HG02981 (cell line): Measurements from ENCODE around the gene FARP2.
A peak's percentile ranks its signal among the peaks of the same experiment; 100 is the strongest.

Source experiments
- ATAC-seq: cut with Tn5 transposase; IDR thresholded peaks from one replicate; pipeline ENCODE4 v1.9.1; 2021; ENCODE audit warnings: mild to moderate bottlenecking, moderate library complexity; ENCODE audit not compliant: unreplicated experiment

Gene FARP2

DNA sequence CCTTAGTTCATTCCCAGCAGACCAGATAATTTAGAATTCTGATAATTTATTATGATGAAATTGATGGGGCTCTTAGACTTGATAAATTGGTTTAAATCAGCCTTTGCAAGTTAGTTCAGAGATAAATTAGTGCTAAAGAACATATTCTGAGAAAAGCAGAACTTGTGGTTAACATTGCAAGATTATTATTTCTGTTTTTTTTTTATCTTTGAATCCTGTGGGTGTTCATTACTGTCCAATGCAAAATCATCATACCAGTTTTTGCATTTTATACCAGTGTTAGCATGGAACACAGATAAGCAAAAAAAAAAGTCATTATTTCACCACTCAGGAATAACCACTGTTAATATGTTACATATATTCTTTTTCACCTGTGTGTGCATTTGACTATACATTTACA is 31.3 kb upstream of the FARP2 start:
- ATAC-seq, result no peak

DNA sequence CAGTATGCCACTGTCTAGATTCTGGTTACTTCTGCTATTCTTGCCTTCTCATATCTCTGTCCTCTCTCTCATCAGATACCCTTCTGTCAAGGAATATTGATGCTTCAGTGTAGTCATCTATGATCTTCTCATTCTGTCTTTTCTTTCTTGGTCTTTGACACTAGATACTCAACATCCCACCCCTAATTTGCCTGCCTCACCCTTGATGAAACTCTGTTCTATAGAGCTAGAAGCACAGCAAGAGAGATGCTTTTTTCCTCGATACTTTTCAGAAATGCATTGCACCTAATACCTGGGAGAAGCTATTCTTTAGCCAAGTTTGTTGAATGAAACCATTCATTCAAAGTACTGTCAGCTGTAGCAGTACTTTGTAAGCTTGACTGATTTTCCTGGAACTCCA is 30.8 kb upstream of the FARP2 start:
- ATAC-seq, result no peak

DNA sequence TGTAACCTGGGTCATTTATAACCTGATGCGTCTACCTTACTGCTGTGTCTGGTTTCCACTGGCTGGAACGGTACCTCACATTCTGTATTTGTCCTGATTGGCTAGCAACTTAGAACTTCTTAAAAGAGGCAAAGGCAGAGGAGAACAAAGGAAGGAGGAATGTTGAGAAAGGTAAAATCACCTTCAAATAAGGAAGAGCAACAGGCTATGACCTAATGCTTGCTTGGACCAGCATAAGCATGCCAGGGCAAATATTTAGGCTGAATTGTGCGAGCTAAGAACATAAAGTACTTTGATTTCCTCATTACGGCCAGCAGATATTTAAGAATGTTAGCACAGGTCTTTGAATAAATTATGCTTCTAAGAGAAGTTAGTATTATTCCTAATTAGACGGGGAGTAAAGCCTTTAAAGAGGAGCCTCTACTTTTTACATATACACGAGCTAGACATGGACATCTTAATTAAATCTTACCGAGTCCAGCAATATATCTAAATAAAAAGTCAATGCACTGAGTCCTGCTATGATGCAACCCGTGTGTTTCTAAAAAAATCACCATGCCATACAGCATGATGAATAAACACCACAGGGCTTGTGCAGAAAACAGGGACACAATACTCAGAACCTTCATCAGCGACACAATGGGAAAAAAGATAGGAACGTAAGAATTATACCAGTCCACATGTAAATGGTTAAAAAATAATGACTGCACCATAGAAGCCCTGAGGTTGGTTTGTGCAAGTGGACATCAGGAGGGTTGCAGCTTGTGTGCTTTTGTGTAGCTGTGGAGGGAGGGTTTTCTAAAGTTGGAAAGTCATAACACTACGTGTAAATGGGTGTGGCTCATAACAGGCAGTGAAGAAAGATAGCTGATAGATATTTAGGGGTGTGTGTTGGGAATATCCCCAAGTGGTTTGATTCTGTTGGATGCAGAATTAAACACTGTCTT is 26.1 kb upstream of the FARP2 start:
- ATAC-seq, result no peak

DNA sequence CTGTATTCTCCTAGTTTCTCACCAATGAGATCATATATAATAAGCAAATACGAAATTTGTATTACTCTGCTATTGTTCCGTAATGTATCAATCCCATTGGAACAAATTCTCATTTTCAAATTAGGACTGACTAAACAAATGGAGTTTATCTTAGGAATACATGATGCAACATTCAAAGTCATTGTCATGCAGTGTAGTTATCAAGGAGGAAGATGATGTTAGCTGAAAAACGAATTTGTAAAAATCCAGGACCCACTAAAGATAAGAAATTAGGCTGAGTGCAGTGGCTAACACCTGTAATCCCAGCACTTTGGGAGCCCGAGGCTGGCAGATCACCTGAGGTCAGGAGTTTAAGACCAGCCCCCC is 25.5 kb upstream of the FARP2 start:
- ATAC-seq, result no peak

DNA sequence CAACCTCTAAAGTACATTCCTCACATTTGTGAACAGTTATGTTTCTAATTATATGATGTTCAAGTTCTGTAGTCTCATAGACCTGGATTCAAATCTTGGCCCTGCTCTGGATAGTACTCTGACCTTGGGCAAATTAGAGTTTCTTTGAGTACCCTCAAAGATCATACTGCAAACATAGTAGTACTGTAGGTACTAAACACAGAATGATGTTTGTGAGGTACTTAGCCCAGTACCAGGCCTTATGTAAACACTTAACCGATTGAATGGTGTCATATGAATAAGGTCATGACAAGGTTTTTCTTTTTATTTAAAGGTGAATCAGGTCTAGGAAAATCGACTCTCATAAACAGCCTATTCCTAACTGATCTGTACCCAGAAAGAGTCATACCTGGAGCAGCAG is 21.3 kb upstream of the FARP2 start:
- ATAC-seq, result no peak

DNA sequence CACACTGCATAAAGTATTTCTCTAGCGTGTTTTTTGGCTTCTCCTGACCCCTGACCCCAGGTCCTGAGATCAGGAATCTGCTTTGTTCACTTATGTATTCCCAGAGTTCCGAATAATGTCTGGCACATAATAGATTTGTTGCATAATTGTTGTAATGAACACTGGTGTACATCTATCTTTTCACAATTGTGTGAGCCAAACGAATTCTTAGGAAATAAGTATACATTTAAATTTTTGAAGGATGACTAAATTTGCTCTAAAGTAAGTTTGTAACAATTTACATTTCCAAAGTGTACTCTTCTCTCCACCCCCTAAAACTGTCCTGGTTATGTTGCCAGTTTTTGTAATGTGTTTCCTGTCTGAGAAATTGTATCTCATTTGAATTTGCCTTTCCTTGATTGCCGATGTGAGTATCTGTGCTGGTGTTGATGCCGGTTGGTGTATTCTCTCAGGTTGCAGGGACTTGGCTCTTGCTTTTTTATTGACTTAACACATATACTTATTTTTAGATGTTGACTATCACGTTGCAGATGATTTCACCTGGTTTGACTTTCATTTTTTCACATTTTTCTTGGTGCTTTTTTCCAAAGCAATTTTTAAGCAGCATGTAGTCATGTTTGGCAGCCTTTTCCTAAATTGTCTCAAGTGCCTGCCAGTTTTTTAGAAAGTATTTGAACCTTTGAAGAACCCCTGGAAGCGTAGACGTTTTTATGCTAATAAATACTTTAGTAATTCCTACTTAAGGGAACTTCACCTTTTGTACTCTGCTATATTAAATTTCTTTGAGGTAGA is 16.1 kb upstream of the FARP2 start:
- no peak for ATAC-seq

DNA sequence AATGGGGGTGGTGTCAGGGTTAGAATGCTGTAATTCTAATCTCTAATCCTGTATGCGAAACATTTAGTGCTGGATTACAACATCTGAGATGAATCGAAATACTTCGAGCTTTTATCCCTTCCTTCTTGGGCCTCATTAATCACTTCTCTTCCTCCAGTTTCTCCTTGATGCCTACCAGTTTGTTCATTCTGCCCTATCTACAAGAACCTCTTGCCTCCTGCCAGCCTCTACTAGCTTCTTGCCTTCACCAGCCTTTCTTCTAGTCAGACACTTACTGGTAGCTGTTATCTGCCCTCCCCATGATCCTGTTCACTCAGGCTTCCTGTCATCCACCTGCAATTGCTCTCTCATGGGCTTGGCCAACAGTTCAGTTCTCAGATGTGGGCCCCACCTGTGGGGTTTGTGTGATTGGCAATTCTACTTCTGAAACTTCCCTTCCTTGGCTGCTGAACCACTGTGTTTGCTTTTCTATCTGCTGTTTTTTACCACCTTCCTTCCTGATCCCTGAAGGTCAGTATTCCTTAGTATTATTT is 15.4 kb upstream of the FARP2 start:
- ATAC-seq, result no peak

DNA sequence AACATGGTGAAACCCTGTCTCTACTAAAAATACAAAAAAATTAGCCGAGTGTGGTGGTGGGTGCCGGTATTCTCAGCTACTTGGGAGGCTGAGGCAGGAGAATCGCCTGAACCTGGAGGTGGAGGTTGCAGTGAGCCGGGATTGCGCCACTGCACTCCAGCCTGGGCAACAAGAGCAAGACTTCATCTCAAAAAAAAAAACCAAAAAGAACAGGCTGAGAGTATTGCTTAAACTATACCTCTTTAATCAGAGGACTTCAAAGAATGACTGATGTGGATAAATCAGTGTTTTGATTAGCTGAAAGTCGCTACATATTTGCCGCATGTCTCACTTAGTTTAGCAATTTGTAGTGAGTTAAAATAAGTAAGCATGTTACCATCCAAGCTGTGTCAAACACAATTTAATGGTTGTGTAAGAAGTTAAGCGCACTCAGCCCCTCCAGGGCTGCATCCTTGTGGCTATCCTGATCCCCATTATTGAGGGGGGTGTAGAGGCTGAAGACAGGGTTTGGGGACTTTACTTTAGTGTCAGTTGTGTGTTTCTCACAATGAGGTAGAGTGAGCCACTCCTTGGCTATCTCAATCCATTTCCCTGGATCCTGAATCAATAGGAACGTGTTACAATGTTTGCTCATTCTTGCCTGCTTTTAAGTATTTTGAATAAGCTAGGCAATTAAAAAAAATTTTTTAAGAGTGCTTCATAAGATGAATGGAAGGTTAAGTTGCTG is 11.0 kb upstream of the FARP2 start:
- ATAC-seq, result no peak

DNA sequence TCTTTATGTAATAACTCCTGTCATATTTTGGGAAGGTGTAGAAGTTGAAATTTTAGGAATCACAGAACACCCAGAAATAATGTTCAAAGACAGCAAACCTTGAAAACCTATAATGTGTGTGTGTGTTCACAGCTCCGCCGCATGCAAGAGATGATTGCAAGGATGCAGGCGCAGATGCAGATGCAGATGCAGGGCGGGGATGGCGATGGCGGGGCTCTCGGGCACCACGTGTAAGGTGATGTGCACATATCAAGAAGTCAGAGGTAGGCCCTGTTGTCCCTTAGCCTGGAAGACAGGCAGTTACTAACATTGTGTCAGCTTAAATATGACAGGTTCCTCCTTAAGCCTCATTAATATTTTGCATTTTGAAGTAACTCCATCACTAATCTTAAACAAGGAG is 6.1 kb upstream of the FARP2 start:
- ATAC-seq, result no peak

DNA sequence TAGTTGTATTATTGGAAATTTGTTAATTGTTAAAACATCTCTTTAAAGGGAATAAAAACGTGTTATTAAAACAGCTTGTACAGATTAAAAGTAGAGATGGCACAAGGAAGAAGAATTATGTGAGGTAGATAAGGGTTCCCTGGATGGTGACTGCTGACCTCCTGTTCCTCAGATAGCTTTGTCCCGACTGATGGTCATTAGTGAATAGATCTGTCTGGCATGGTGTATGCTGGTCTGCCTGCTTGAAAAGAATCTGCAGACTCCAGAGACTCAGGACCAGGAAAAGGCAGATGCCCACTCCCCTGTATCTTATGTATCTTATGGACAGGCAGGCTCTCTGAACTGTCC is 5.6 kb upstream of the FARP2 start:
- no peak for ATAC-seq

DNA sequence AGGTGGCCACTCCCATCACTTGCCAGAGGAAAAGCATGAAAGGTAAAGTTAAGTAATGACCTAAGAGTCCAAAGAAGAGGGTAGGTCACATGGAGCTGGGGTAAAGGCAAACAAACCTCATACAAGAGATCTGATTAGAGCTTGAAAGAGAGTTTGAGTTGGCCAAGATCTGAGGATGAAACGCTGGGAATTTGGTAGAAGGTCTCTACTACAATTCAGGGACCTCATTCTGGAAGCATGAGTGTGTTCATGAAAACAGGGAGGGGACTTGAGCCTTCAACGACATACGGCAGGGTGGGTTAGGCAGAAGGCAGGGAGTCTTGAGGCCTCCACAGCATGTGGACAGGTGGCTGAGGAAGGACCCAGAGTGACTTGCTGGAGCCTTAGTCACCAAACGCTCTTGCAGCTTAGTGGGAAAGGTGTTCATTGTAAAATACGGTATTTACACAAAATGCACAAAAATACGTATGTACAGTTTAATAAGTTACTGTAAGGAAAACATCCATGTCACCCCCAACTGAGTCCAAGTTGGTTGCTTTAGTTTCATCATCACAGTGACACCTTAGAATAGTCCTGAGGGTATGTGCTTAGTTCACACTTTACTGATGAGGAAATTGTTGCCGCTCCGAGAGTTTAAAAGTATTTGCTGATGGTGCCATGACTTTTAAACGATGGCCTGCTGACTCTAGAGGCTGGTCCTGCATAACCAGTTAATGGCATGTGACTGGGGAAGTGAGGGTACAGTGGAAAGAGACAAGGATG is 5.0 kb upstream of the FARP2 start:
- ATAC-seq, result no peak

DNA sequence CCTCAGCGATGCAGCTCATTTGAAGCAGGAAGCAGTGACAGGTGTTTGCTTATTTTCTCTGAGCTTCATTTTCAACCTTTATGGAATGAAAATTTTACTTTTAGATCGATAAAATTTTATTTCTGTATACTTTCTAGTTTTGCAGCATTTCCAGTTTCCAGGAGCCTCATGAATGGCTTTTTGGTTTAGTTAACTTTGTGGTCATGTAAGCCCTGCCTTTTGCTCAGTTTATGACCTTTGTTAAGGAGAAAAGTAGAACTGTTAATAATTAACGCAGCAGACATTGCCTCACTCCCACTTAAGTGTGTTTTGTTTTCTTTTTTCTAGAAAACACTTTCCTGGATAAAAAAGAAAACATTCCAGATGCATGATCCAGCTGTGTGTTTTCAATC is 4.4 kb upstream of the FARP2 start:
- no peak for ATAC-seq

DNA sequence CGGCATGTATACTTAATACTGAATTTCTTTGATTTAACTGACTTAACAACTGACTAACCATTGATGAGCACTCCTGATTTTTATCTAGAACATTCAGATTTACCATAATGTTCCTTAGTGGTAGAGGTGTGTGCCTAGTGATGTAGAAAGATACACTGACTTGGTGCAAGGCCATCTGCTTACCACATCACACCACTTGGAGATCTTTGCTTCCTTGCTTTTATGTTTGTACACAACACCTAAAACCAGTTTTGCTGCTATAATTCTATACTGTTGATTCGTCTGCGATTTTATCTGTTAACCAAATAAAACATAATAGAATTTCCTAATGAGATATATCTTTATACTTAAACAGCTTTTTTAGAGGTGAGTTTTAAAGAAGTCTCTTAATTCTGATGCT is 3.9 kb upstream of the FARP2 start:
- no peak for ATAC-seq

DNA sequence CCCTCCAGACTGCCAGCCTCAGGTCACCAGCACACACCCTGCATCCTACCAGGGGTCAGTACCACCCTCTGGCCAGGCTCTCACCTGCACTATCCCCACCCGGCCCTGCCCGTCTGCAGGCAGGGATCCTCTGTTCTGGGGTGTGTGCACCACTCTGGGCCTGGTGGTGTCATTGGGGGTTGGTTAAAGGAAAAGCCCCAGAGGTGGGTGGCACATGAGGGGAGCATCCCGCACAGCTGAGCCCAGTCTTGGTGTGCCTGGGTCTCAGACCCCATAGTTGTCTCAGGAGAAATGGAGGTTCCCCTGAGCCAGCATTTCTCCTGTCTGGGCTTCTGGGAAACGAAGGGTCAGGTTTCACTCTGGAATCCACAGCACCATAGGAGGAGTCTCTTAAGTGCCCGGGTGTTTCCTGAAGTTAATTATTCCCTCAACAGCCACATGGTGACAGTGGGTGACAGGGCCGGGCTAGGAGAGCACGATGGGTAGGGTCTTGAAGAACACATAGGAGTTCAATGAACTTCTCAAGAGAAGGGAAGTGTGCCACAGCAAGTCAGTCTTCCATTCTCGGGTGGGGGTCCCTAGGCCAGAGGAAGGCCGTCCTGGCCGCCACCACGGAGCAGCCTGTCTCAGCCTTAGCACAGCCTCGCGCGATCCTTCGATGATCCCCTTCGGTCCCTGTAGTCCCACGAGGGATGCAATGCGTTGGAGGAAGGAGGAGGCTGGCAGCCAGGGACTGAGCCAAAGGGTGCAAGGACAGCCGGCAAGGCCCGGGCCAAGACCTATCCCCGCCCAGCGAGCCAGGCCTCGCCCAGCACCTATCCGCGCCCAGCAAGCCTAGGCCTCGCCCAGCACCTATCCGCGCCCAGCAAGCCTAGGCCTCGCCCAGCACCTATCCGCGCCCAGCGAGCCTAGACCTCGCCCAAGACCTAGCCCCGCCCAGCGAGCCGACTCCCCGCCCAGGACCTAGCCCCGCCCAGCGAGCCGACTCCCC is 1.1 kb upstream of the FARP2 start:
- ATAC-seq, result no peak

DNA sequence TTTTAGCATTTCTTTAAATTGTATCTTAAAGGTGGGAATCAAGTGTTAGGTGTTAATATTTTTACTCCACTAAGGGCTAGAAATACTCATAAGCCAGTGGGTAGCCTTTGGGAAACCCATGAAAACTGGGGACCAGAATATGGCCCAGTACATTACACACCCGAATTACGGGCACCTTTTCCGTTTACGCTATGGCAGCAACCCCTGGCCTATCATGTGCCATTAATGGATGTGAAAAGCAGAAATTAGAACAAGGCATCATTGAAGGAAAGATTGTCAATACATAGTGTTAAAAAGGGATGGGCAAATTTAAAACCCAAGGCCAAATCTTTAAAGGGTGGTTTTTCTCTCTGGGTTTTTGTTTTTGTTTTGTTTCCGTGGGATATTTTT is 781 bp downstream of the FARP2 start:
- no peak for ATAC-seq

DNA sequence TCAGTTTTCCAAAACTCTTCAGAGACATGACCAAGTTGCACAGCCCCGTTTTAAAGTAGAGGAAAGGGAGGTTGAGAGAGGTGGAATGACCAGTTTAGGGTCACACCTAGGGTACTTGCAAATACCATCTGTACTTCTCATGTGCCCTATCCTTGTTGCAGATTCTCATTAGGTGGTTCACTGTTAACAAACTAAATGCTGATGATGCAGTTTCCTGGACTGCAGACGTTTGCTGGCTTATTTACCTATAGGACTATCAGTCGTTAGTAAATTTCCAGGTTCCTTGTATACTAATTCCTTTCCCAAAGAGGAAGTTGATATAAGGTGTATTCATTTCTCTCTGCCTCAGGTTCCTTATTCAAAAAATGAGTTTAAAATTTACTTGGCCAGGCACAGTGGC is 1.4 kb downstream of the FARP2 start:
- no peak for ATAC-seq

DNA sequence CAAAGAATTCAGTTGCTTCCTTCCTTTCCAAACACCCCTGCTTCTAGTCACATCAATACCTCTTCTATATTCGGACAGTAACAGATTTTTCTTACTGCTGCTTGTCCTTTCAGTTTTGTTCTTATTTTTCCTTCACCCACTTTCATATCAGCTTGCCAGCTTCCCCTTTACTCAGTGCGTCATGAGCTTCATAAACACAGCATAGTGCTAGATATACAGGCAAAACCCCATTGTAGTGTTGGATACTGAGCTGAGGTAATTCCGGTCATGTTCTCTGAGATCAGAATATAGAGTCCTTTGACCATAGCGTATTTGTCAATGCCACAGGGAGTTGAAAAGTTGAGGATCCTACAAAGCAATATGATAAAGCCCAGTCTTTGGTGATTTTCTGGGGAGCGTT is 2.4 kb downstream of the FARP2 start:
- peak; percentile 28 for ATAC-seq

DNA sequence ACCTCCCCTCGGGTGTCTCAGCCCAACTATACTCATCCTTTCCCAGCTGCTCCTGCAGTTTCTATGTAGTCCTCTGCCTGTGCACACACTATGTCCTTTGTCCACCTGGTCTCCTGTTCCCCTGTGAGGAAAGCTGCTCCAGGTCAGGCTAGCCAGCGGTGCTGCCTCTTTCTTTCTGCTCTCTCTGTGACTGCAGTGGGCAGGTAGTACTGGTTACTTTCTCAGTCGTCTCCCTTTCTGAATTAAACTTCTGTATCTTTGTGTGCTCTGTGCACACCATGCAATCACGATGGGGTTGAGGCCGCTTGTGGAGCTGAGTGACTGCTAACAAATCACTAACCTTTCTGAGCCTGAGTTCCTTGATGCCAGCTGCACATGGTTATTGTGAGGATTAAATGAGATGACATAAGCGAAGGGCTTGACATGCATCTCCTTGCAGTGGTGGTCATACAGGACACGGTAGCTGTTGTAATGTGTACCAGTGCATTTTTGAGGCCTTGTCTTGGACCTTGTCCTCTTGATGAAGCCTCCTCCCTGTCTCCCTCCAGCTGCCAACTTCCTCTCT is 3.5 kb downstream of the FARP2 start:
- no peak for ATAC-seq

DNA sequence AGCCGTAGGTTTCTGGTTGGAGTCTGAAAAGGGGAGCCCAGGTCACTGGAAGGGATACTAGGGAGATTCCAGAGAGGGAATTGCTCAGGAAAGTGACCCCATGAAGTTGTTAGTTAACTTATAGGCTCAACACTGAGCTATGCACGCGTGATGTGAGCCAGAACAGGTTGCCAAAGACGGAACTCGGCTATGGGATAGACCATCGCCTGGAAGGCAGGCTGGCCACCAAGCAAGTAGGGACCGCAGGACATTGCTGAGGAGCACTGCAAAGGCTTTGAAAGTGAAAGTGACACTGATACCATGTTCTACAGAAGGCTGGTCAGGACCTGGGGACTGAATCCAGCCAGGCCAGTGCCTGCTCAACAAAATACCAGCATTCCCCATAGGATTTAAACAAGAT is 7.3 kb downstream of the FARP2 start:
- no peak for ATAC-seq
